GM18861 (cell line): ENCODE results near the gene BTNL2.

ENCODE experiments used
- ATAC-seq: cut with Tn5 transposase; IDR thresholded peaks from one replicate; pipeline ENCODE4 v1.9.1; 2021; ENCODE audit not compliant: unreplicated experiment

Gene BTNL2

GRCh38 chr6:32415521-32416019 is 8.6 kb upstream of the BTNL2 start:
- ATAC-seq = no peak

DNA sequence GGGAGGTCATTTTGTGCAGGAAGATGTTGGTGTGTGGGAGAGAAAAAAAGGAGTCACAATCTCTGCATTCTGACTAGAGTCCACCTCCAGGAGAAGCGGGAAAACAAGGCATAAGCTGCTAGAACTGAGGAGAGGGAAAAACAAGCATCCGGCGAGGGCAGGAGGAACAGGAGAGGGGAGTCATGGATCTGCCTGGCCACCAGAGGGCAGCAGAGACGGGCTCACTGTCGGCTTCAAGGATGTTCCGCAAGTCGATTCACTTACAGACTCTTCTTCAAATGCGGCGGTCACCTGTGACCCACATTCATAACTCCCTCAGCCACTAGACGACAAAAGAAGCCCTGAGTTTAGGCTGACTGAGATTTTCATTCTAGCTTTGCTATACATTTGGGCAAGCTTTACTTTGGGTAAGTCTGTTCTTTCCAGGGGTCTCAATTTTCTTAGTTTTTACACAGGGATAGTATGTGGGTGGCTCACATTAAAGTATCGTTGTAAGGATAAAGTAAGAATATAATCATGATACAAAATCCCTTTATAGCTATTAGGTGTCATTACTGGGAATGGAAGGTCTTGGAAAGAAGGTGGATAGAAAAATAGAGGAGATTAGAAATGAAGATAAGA is 6.6 kb upstream of the BTNL2 start:
- no peak for ATAC-seq

DNA sequence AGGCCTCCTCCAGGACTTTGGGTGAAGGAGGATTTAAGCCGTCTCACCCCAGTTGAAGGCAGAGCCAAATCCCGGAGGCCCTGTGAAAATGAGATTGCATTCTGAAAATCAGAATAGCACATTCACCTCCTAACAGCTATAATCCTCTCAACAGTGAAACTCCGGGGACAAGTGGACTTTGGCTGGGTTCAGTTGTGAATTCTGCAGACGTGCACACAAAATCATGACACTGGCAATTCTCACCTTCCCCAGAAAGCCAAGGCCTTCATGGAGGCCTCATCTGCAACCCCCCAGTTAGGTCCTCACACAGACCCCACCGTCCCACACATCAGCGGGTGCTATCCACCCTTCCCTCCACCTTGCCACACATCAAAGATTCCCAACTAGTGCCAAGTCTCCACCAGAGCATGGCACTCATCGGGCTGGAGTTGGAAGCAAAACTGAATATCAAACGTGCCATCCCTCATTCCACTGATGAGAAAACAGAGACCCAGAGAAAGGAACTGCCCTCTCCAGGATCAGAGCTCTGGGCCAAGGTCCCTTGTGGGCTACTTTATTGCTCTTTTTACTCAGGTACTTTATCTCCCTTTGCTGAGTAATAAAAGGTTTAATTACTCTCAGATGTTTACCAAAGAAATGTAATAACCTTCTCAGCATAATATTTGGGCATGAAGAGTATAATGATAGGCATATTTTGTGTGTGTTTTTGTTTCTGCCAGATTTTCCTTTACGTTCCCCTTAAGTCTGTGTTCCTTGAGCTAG is 4.8 kb upstream of the BTNL2 start:
- ATAC-seq = no peak

GRCh38 chr6:32410906-32411305 is 3.9 kb upstream of the BTNL2 start:
- no peak for ATAC-seq

- no peak for ATAC-seq
Measured at GRCh38 chr6:32406197-32406596, 784 bp downstream of the BTNL2 start.

GRCh38 chr6:32405656-32406055 is 1.3 kb downstream of the BTNL2 start:
- no peak for ATAC-seq

DNA sequence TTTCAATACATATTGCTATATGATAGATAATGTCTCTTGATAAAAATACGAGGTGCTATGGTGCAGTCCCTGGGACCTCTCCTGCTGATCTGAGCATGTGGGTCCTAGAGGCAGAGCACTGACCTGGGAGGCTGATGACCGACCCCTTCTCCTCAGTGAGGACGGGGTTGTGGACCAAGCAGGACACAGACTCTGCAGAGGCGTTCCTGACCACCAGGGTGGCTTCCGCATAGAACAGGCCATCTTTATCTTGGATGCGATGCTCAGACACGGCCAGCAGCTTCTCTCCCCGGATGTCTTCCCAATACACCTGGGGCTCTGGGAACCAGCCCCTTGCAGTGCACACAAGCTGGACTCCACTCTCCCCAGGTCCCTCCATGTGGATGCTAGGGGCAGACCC is 4.2 kb downstream of the BTNL2 start:
- ATAC-seq = no peak

DNA sequence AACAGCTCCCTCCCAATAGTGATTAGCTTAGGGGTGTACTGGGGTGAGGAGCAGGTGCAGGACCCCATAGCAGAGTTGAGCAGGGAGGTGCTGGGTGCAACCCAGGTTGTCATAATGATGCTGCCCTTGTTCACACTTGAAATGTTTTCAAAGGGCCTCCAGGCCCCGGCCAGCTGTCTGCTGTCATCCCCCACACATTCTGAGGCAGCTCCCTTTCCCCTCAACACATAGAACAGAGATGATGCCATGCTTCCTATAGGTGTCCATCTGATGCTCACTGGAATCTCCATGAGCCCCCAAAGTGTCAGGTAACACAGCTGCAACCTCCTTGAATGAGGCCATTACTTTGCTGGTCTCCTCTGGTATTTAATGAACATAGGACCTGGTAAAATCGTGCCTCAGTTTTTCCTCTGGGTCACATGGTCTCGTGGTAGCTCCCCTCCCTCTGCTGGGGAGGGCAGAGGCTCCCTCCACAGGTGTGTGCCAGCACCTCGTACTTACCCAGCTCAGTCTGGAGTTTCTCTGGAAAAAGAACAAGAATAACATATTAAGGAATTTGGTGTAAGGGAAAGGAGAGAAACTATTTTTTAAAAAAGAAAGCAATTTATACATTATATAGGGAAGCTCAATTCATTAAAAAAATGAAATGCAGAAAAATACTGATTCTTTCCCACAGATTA is 5.6 kb downstream of the BTNL2 start:
- no peak for ATAC-seq

DNA sequence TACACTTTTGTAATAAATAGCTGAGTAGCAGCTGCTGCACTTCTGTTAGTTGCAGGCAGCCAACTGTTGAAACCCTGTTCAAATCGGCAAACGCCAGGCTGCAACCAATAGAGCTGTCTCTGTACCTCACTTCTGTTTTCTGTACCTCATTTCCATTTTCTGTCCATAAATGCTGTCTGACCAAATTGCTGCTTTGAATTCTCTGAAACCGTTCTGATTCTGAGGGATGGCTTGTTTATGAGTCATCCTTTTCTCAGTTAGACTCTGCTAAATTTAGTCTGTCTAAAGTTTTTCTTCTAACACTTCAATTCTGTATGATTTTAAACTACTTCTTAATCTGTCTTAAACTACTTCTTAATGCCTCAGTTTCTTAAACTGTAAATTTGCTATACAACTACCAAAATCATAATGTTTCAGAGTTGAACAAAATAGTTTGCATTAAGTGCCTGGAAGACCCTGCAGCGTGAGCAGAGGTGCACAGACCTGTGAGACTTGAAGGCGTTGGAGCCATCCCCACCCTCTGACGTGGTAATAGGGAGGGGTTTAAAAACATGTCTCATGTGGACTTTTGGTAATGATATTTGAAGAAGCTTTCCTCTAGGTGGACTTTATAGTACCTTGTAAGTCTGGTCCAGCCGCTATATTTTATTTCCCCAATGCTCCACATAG is 9.6 kb downstream of the BTNL2 start:
- ATAC-seq = peak; percentile 69

DNA sequence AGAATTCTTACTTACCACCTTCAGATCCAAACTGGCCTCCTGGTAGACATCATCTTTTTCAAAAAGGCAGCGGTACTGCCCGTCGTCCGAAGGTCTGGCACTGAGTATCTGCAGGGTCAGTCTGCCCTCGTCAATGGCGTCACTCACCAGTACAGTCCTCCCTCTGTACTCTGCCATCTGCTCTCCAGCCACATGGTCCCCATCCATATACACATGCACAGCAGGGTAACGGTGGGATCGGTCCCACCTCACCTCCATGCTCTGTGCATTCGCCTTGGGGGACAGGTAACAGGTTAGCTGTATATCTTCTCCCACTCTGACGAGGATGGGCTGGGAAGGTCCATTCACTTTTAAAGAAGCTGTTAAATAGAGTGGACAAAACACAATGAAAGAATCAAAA is 11.0 kb downstream of the BTNL2 start:
- no peak for ATAC-seq

DNA sequence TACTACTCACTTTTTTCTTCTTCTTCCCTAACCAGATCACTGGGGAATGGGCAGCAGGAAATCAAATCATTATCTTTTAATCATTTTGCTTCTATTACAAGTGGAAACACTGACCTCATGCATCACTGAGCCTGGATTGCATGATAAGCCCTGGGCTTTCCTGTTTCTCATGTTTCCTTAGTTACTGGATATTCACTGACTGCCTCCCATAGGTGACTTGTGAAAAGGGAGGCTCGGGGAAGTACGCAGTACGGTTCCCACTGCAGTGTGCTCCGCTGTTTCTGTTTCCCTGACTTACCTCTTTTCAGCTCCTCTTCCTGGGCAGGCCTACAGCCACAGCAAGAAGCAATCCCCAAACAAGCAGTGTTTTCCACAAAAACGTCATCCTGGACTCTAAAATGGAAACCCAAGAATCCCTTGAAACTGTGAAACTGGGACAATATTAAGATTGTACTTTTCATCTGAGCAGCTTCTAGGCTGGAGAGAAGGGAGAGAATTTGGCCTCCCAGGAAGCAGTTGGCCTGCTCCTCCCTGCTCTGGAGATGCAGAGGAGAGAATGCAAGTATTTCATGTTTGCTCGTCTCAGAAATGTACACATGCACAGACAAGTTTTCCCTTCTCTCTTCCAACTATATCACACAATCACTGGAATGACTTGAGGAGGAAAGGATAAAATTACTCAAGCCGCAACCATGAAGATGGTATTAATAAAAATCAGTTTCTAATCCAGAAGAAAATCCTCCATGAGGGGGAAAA is 13.1 kb downstream of the BTNL2 start:
- ATAC-seq = no peak

- ATAC-seq = no peak
Measured at GRCh38 chr6:32391505-32391904, 15.5 kb downstream of the BTNL2 start.

- no peak for ATAC-seq
Measured at GRCh38 chr6:32387589-32388340, 19.2 kb downstream of the BTNL2 start.

GRCh38 chr6:32386040-32386439 is 20.9 kb downstream of the BTNL2 start:
- ATAC-seq = no peak

DNA sequence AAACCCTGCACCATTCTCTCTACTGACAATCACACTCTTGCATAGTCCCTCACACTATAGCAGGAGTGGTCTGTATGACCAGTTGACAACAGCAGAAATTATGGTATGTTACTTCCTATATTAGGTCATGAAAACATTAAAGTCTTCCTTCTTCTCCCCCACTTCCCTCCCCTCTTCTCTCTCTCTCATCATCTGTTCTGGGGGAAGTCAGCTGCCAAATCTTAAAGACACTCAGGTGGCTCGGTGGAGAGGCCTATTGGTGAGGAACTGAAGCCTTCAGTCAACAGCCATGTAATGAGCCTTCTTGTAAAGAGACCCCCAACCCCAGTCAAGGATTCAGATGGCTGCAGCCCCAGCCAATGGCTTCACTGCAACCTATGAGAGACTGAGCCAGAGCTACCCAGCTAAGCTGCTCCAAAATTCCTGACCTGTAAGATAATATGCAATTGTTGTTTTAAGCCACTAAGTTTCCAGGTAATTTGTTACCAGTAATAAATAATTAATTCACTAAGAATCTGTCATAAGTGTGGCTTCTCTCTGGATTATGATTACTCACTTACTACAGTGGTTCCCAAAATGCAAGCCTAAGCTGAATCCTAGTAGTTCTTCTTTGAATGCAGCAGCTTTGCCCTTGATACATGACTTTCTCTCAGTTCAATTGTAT is 24.1 kb downstream of the BTNL2 start:
- no peak for ATAC-seq

GRCh38 chr6:32379545-32379944 is 27.4 kb downstream of the BTNL2 start:
- ATAC-seq = no peak

- peak; percentile 76 for ATAC-seq
Measured at GRCh38 chr6:32375739-32376529, 31.0 kb downstream of the BTNL2 start.

GRCh38 chr6:32371803-32372202 is 35.2 kb downstream of the BTNL2 start, which contains the start of gene TSBP1:
Gene TSBP1, minus strand, starts transcription at chr6:32371903. Its CDS starts 197 bp downstream, at chr6:32371706.
- ATAC-seq = no peak

DNA sequence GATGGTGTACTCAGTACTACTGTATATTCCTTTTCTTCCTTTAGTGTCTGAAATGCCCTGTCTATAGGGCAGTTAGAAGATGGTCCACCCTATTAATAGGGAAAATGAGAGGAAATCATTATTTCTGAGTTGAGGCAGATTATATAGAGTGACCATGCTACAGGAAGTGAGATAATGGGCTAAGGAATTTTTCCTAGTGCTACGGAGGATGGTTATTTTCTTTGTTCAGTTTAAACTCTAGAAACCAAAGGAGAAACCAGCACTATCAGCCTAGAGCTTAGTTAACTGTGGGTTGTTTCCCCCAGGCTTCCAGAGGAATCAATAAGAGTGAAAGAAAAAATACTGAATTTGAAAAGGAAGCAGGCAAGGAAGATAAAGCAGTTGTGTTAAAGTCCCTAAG is 35.8 kb downstream of the BTNL2 start:
- ATAC-seq = no peak
